HG03439 (cell line): Measurements from ENCODE around the gene NSMCE1.

Experiments used
- ATAC-seq: cut with Tn5 transposase; IDR thresholded peaks from one replicate; pipeline ENCODE4 v1.9.1; 2021; ENCODE audit warnings: mild to moderate bottlenecking, moderate library complexity; ENCODE audit not compliant: unreplicated experiment

The NSMCE1 gene

GRCh38 chr16:27199235-27199586, 69.4 kb downstream of the NSMCE1 start:
- no peak for ATAC-seq

GRCh38 chr16:27198451-27199234, 69.9 kb downstream of the NSMCE1 start:
- ATAC-seq = no peak

- no peak for ATAC-seq
These were observed 71.6 kb downstream of the NSMCE1 start for GRCh38 chr16:27197004-27197403.

- ATAC-seq = no peak
These were observed 72.5 kb downstream of the NSMCE1 start for GRCh38 chr16:27195941-27196595.

- ATAC-seq = no peak
These were observed 73.4 kb downstream of the NSMCE1 start for GRCh38 chr16:27195076-27195741.

GRCh38 chr16:27193300-27193990, 75.1 kb downstream of the NSMCE1 start:
- ATAC-seq = no peak

GRCh38 chr16:27191352-27191924, 77.1 kb downstream of the NSMCE1 start:
- no peak for ATAC-seq

- no peak for ATAC-seq
These were observed 78.2 kb downstream of the NSMCE1 start for GRCh38 chr16:27190316-27190871.

GRCh38 chr16:27189335-27189972, 79.1 kb downstream of the NSMCE1 start:
- no peak for ATAC-seq

- no peak for ATAC-seq
These were observed 79.9 kb downstream of the NSMCE1 start for GRCh38 chr16:27188633-27189032.

GRCh38 chr16:27185776-27186130, 82.8 kb downstream of the NSMCE1 start:
- ATAC-seq = no peak

GRCh38 chr16:27182906-27183405, 85.6 kb downstream of the NSMCE1 start:
- no peak for ATAC-seq

GRCh38 chr16:27181019-27181790, 87.4 kb downstream of the NSMCE1 start:
- ATAC-seq = no peak

GRCh38 chr16:27179500-27180072, 89.0 kb downstream of the NSMCE1 start:
- ATAC-seq = no peak

GRCh38 chr16:27177031-27177774, 91.4 kb downstream of the NSMCE1 start:
- no peak for ATAC-seq

- ATAC-seq = no peak
These were observed 92.7 kb downstream of the NSMCE1 start for GRCh38 chr16:27175888-27176287.
